ENCODE data around the gene LAMTOR2. TPM values are rescaled to one million over a fixed set of nuclear protein-coding genes. Genes with fewer than 3 reads are reported as not detected.
"Not testable (repeated sequence)": the region's sequence is repeated elsewhere in the genome, so short reads cannot be mapped to it uniquely, and the experiment has no call there.

LAMTOR2 gene
- total RNA-seq, 1 experiment from 2014 or later: 52.0 TPM

DNA sequence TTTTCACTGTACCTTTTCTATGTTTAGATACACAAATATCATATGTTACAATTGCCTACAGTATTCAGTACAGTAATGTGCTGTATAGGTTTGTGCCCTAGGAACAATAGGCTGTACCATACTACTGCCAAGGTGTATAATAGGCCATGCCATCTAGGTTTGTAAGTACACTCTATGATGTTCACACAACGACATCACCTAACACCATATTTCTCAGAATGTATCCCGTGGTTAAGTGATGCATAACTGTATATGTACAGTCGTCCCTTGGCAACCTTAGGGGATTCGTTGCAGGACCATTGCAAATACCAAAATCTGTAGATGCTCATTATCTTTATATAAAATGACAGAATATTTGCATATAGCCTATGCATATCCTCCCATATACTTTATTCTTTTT lies 28.0 kb upstream of the LAMTOR2 start:
- Histone ChIP-seq H3K4me1 (ENCODE audit: insufficient read depth, low read length, poor library complexity, severe bottlenecking) (no peaks in the 10 kb centered on the region), H3K27me3 (replicated peaks; ENCODE audit: insufficient read depth, low read depth, low read length, poor library complexity) (no peaks in the 10 kb centered on the region), H3K9me3 (ENCODE audit: low read depth, low read length, poor library complexity, severe bottlenecking) (no peaks in the 10 kb centered on the region), H3K36me3 (ENCODE audit: insufficient read depth, low read length, poor library complexity, severe bottlenecking) (no peaks in the 10 kb centered on the region), H3K4me3 (ENCODE audit: low read depth, low read length, poor library complexity, severe bottlenecking) (no peak overlapping the region), H3K27ac (ENCODE audit: low read depth, low read length, poor library complexity, severe bottlenecking) (no peak overlapping the region)
- POLR2A ChIA-PET (ENCODE audit: low non-redundant PET): no interaction called here
- BruUV-seq (replicated peaks): no TSS peak
- DNase-seq (ENCODE audit: low spot score): no peak
- TF ChIP-seq, protein P1, sequence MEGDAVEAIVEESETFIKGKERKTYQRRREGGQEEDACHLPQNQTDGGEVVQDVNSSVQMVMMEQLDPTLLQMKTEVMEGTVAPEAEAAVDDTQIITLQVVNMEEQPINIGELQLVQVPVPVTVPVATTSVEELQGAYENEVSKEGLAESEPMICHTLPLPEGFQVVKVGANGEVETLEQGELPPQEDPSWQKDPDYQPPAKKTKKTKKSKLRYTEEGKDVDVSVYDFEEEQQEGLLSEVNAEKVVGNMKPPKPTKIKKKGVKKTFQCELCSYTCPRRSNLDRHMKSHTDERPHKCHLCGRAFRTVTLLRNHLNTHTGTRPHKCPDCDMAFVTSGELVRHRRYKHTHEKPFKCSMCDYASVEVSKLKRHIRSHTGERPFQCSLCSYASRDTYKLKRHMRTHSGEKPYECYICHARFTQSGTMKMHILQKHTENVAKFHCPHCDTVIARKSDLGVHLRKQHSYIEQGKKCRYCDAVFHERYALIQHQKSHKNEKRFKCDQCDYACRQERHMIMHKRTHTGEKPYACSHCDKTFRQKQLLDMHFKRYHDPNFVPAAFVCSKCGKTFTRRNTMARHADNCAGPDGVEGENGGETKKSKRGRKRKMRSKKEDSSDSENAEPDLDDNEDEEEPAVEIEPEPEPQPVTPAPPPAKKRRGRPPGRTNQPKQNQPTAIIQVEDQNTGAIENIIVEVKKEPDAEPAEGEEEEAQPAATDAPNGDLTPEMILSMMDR (conservative IDR thresholded peaks at IDR 0.05; ENCODE audit: low read depth, low read length): no peak
- TF ChIP-seq EZH2 (IDR thresholded peaks at IDR 0.05; ENCODE audit: borderline replicate concordance, low read depth, low read length, poor library complexity, severe bottlenecking): no peak
- intact Hi-C loops (cut with micrococcal nuclease; ENCODE audit: unreplicated experiment): loop anchor here (10.0 kb wide), 1 partner anchor 108 kb away; no protein-coding TSS in a partner anchor
- CTCF ChIA-PET: interaction anchor here (0.7 to 1.1 kb wide), 3 partner anchors 27 to 41 kb away, joined by 3 to 13 read pairs (median 10); partner anchors contain the start of genes LAMTOR2 and UBQLN4

DNA sequence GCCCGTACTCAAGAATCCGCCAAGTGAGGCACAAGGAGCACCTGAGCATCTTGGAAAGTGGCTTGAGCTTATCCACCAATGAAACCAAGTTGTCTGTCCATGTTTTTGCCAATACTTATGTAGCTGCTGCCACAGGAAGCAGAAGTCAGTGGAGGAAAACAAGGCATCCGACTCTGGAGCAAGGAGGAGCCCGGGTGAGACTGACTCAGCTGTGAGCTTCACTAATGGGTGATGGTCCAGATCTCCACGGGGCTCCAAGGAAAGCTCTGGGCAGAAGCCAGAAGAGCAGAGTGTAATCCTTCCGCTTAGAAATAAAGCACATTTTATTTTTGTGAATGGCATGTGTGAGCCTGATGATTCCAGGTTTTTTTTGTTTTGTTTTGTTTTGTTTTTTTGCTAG lies 21.6 kb upstream of the LAMTOR2 start:
- intact Hi-C loops (cut with micrococcal nuclease; ENCODE audit: unreplicated experiment): no loop called here
- peaks cover 7% of the 10 kb centered on the region for H3K36me3 ChIP-seq (ENCODE audit: insufficient read depth, low read length, poor library complexity, severe bottlenecking)
- no peaks in the 10 kb centered on the region for H3K27me3 ChIP-seq (replicated peaks; ENCODE audit: insufficient read depth, low read depth, low read length, poor library complexity)
- BruUV-seq (replicated peaks): no TSS peak
- no peak overlapping the region for H3K27ac ChIP-seq (ENCODE audit: low read depth, low read length, poor library complexity, severe bottlenecking)
- no peak overlapping the region for H3K4me3 ChIP-seq (ENCODE audit: low read depth, low read length, poor library complexity, severe bottlenecking)
- H3K4me1 ChIP-seq (ENCODE audit: insufficient read depth, low read length, poor library complexity, severe bottlenecking): no peaks in the 10 kb centered on the region
- ChIA-PET CTCF (no interaction called here), POLR2A (ENCODE audit: low non-redundant PET) (no interaction called here)
- no peaks in the 10 kb centered on the region for H3K9me3 ChIP-seq (ENCODE audit: low read depth, low read length, poor library complexity, severe bottlenecking)
- DNase-seq (ENCODE audit: low spot score): peak; percentile 57
- no peak for TF ChIP-seq EZH2 (IDR thresholded peaks at IDR 0.05; ENCODE audit: borderline replicate concordance, low read depth, low read length, poor library complexity, severe bottlenecking)
- TF ChIP-seq, protein P1 (conservative IDR thresholded peaks at IDR 0.05; ENCODE audit: low read depth, low read length): no peak

DNA sequence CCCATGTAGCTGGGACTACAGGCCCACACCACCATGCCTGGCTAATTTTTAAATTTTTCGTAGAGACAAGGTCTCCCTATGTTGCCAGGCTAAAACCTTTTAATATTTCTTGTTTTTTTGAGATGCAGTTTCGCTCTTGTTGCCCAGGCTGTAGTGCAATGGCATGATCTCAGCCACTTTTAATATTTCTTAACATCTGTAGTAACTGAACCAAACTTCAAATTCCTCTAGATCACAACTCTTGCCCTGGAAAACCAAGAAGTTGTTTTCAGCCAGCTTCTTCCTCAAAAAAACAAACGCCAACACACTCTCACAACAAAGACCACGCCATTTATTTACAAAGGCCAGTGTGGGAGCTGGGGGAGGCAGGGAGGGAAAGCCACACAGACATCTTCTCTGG lies 19.6 kb upstream of the LAMTOR2 start:
- CTCF ChIA-PET: interaction anchor here (0.6 kb wide), 1 partner anchor 32 kb away, joined by 3 read pairs; no protein-coding TSS in a partner anchor
- BruUV-seq (replicated peaks); H3K4me1 ChIP-seq (ENCODE audit: insufficient read depth, low read length, poor library complexity, severe bottlenecking): not testable (repeated sequence)

DNA sequence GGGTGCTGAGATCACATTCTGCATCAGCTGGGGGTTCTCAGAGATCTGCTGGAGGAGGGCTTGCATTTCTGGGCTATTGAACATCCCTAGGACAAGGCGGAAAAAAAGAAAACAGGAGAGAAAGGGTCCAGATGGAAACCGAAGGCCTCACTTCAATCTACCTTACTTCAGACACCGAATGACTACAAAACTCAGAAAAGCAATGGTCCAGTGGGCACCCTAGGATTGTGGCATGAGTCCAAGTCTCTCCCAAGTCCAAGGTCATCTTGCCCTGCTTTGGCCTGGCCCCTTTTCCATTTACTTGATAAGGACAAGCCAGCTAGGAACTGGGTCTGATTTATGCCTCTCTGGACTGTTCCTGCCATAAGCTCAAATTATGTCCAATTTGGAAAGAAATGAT lies 11.8 kb upstream of the LAMTOR2 start:
- no peak overlapping the region for H3K4me3 ChIP-seq (ENCODE audit: low read depth, low read length, poor library complexity, severe bottlenecking)
- intact Hi-C loops (cut with micrococcal nuclease; ENCODE audit: unreplicated experiment): no loop called here
- no peak overlapping the region for H3K27ac ChIP-seq (ENCODE audit: low read depth, low read length, poor library complexity, severe bottlenecking)
- no peaks in the 10 kb centered on the region for H3K27me3 ChIP-seq (replicated peaks; ENCODE audit: insufficient read depth, low read depth, low read length, poor library complexity)
- no peak for DNase-seq (ENCODE audit: low spot score)
- ChIA-PET POLR2A (ENCODE audit: low non-redundant PET) (no interaction called here), CTCF (no interaction called here)
- H3K36me3 ChIP-seq (ENCODE audit: insufficient read depth, low read length, poor library complexity, severe bottlenecking): peaks cover 33% of the 10 kb centered on the region
- H3K9me3 ChIP-seq (ENCODE audit: low read depth, low read length, poor library complexity, severe bottlenecking): no peaks in the 10 kb centered on the region
- no TSS peak for BruUV-seq (replicated peaks)
- TF ChIP-seq, protein P1 (conservative IDR thresholded peaks at IDR 0.05; ENCODE audit: low read depth, low read length): no peak
- no peak for TF ChIP-seq EZH2 (IDR thresholded peaks at IDR 0.05; ENCODE audit: borderline replicate concordance, low read depth, low read length, poor library complexity, severe bottlenecking)
- no peaks in the 10 kb centered on the region for H3K4me1 ChIP-seq (ENCODE audit: insufficient read depth, low read length, poor library complexity, severe bottlenecking)

More for the DNA sequence above, 19.6 kb upstream of the LAMTOR2 start:
- POLR2A ChIA-PET (ENCODE audit: low non-redundant PET); H3K36me3 ChIP-seq (ENCODE audit: insufficient read depth, low read length, poor library complexity, severe bottlenecking); intact Hi-C loops (cut with micrococcal nuclease; ENCODE audit: unreplicated experiment); H3K9me3 ChIP-seq (ENCODE audit: low read depth, low read length, poor library complexity, severe bottlenecking); DNase-seq (ENCODE audit: low spot score); H3K27me3 ChIP-seq (replicated peaks; ENCODE audit: insufficient read depth, low read depth, low read length, poor library complexity); H3K4me3 ChIP-seq (ENCODE audit: low read depth, low read length, poor library complexity, severe bottlenecking); H3K27ac ChIP-seq (ENCODE audit: low read depth, low read length, poor library complexity, severe bottlenecking): not testable (repeated sequence)

All from A673 (cell line).